ENCODE data around the gene WASF3. TPM values are rescaled to one million over a fixed set of nuclear protein-coding genes. Genes with fewer than 3 reads are reported as not detected.

The WASF3 gene
- total and polyA plus RNA-seq, 2 of the 13 experiments (the other 11 are each of a cell fraction or from before 2014, with no cell fraction given): 10.4 to 17.2 TPM

DNA sequence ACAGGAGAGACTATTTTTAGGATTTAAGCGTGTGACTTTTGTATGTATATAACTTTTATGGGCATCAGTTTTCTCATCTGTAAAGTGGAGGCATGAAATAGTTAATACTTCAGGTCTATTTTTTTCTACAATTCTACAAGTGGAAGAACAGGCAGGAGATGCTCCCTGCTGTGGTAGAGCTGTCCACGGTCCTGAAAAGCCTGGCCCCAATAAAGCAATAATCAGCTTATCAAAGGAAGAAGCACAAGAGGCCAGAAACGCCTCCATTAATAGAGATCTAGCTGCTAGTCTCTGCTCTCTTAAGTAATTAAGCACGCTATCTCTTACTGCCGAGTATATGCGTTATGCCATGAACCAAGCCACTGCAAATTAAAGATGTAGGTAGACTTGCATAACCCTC is 28.0 kb upstream of the WASF3 start (continued):
- TF ChIP-seq ARID4A (CRISPR knock-in tag; IDR thresholded peaks at IDR 0.05; ENCODE audit: borderline replicate concordance) (no peak), ZNF121 (CRISPR knock-in tag; IDR thresholded peaks at IDR 0.05) (no peak), ZNF512B (CRISPR knock-in tag; IDR thresholded peaks at IDR 0.05; ENCODE audit: borderline replicate concordance) (no peak), NKX3-1 (CRISPR knock-in tag; IDR thresholded peaks at IDR 0.05) (0 out of 2 replicates have a peak, but pooled peaks have one; percentile 41), MEIS2 (CRISPR knock-in tag; IDR thresholded peaks at IDR 0.05) (no peak), ZNF335 (CRISPR knock-in tag; IDR thresholded peaks at IDR 0.05) (0 out of 2 replicates have a peak, but pooled peaks have one; percentile 31), PRDM15 (CRISPR knock-in tag; IDR thresholded peaks at IDR 0.05) (no peak), ZNF598 (CRISPR knock-in tag; IDR thresholded peaks at IDR 0.05; ENCODE audit: borderline replicate concordance) (no peak), ZNF556 (CRISPR knock-in tag; IDR thresholded peaks at IDR 0.05; ENCODE audit: borderline replicate concordance) (no peak), RFX3 (CRISPR knock-in tag; IDR thresholded peaks at IDR 0.05) (no peak), HNRNPH1 (optimal IDR thresholded peaks at IDR 0.05; ENCODE audit: low read depth, low read length) (no peak), SNAPC4 (CRISPR knock-in tag; IDR thresholded peaks at IDR 0.05) (no peak), CEBPG (CRISPR knock-in tag; IDR thresholded peaks at IDR 0.05) (no peak), KDM1A (CRISPR knock-in tag; IDR thresholded peaks at IDR 0.05) (no peak)

All from HepG2 (cell line).